Astrocyte of the cerebellum (primary cell): Measurements from ENCODE around the gene EEA1.

Experiments
- DNase-seq: peaks from one replicate; pipeline ENCODE4 v3.0.0-alpha.2; 2011; ENCODE audit warnings: low read depth
- H3K4me3 ChIP-seq: 2 replicates; pipeline ENCODE4 v1.5.1; 2011; ENCODE audit warnings: mild to moderate bottlenecking, low read depth, low read length, moderate library complexity
- CTCF ChIP-seq: IDR thresholded peaks from 2 replicates; pipeline ENCODE4 v1.5.1; 2012; ENCODE audit warnings: low read length, low read depth, moderate library complexity, mild to moderate bottlenecking; ENCODE audit errors: missing control alignments
- in situ Hi-C: cut with HindIII; loops from 2 replicates; pipeline ENCODE4 v1.10.0; 2017; ENCODE audit warnings: low sequenced_read_pairs

Gene EEA1

GRCh38 chr12:92950011-92950410 lies 20.9 kb upstream of the EEA1 start:
- H3K4me3 ChIP-seq: no peak overlapping the region
- no peak for DNase-seq
- in situ Hi-C loops: no loop called here
- no peak for TF ChIP-seq CTCF

GRCh38 chr12:92949466-92949865 lies 20.4 kb upstream of the EEA1 start:
- in situ Hi-C loops: no loop called here
- no peak overlapping the region for H3K4me3 ChIP-seq
- TF ChIP-seq CTCF: no peak

GRCh38 chr12:92947589-92948215 lies 18.6 kb upstream of the EEA1 start:
- DNase-seq: no peak
- no peak for TF ChIP-seq CTCF
- in situ Hi-C loops: no loop called here
- H3K4me3 ChIP-seq: no peak overlapping the region

More at GRCh38 chr12:92949466-92949865, 20.4 kb upstream of the EEA1 start:
- DNase-seq: no peak

- H3K4me3 ChIP-seq: no peak overlapping the region
- TF ChIP-seq CTCF: no peak
- DNase-seq: no peak
- in situ Hi-C loops: no loop called here
Measured at GRCh38 chr12:92945659-92946220, 16.6 kb upstream of the EEA1 start.

- TF ChIP-seq CTCF: peak; percentile 10
- H3K4me3 ChIP-seq: no peak overlapping the region
- in situ Hi-C loops: no loop called here
- DNase-seq: no peak
Measured at GRCh38 chr12:92943482-92944250, 14.6 kb upstream of the EEA1 start.

- H3K4me3 ChIP-seq: no peak overlapping the region
- no peak for TF ChIP-seq CTCF
- in situ Hi-C loops: no loop called here
- DNase-seq: peak; percentile 73
Measured at GRCh38 chr12:92942905-92943304, 13.8 kb upstream of the EEA1 start.
